HG02623 (cell line): ENCODE results near the gene SIRT2.

Source experiments
- ATAC-seq: cut with Tn5 transposase; IDR thresholded peaks from one replicate; pipeline ENCODE4 v1.9.1; 2021; ENCODE audit warnings: moderate library complexity; ENCODE audit not compliant: unreplicated experiment

SIRT2 gene

GRCh38 chr19:38845374-38846024, 53.9 kb downstream of the SIRT2 start:
- ATAC-seq, result no peak

DNA sequence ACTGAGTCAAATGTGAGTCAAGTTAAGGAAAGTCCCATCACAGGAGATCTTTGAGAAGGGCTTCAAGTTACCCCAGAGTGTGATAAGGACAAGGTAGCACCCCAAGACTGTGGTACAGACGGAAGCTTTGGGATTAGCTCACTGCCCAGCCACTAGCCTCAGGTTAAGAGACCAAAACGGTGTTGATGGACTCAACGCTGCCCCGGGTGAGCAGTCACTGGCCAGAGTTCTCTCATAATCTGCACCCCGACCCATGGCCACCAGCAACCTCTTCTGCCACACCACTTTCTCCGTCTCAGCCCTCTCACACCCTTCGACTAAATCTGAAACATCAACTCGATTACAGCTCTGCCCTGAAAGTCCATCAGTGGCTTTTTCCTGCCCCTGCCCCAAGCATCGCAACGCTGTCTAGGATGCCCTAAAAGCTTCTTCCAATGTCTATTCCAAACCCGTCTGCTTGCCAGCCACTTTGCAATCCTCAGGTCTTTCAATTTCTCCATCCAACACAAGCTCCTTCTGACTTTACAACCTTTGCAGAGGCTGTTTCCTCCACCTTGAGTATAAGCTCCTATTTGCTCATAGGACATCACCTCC, 55.2 kb downstream of the SIRT2 start:
- ATAC-seq, result no peak

DNA sequence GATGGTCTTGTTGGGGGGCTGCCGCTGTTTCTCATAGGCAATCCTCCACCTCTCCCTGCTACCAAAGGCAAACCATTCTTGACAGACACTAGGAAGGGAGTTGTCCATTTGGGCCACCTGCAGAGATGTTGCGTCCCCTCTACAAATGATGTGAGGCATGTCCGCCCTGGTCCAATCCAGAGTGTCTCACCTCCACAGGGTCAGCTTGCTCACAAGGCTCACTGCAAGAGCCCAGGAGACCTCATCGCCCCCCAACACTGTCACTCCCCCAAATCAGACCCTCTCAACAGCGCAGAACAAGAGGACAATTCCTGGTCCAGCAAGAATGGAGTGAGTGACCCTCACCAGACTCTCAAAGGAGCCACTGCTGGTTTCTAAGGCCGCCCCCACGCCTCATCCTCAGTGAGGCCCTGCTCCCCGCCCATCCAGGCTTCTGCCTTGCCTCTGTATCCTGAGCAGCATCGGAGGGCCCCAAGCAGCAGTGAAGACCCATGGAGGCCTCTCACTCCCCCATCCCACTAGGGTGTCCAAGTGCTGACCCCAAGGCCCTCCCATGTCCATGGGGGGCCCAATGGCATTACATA, 56.2 kb downstream of the SIRT2 start:
- no peak for ATAC-seq

- no peak for ATAC-seq
Measured at GRCh38 chr19:38842439-38843174, 56.8 kb downstream of the SIRT2 start.

GRCh38 chr19:38841787-38842438, 57.5 kb downstream of the SIRT2 start:
- no peak for ATAC-seq

- no peak for ATAC-seq
Measured at GRCh38 chr19:38841180-38841766, 58.1 kb downstream of the SIRT2 start.

- ATAC-seq, result no peak
Measured at GRCh38 chr19:38840583-38840968, 58.8 kb downstream of the SIRT2 start.

DNA sequence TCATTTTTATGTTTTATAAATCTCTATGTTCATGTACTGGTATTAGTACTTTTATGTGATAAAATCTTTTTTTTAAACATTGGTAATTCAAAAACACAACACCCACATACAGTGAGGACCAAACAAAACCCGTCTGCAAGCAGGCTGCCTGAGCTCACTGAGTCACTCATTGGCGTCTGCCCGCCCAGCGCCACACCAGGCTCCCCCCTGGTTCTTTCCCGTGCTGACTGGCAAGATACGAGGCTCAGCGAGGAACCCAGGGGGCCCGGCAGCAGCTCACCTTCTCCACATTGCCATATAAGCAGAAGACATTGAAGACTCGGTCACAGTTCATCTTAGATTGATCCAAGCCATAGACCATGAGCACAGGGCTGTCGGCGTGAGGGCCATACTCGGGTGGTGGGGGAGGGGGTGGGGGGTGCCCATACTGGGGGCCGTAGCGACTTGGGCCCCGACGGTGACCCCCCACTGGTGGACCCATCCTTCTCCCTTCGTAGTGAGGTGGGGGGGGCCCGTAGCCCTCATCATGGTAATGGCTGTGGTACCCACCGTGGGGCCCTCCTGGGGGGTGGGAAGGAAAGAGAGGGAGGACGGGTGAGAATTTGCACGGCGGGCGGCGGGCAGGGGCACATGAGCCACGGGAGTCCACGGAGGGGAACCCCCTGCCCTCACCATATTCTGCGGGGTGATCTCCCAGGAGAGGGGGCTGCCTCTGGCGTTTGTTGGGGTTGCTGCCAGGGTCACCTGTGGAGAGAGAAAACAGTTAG, 59.4 kb downstream of the SIRT2 start:
- ATAC-seq, result no peak

DNA sequence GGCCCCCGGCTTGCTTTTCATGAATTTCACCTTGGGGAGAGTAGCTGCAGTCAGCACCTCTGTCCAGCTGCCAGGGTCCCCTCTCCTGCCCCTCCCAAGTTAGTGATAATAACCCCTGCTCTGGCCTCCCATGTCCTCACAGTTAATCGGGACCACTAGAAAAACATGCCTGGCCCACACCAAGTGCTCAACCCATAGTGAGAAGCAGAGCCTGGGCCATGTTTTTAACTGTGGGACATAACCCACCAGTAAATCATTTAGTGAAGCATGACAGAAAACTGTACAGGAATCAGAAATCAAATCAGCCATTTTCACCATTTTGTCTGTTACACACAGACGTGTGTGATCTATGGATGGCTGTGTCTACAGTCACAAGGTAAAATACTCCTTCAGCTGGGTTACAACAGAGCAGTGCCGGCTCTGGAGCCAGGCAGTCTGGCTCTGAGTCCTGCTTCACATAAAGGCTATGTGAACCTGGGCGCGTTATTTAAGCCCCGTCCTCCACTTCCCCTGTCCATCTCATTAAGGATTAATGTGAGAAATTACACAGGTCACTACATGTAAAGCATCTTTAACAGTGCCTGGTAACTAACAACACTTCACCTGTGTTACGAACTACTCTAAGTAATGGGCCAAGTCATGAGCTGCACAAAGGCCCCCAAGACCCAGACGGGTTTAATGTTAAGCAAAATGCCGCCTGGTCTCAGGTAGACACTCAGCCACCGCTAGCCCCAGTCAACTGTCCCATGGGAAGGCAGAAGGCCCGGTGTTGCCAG, 60.2 kb downstream of the SIRT2 start:
- ATAC-seq, result no peak

DNA sequence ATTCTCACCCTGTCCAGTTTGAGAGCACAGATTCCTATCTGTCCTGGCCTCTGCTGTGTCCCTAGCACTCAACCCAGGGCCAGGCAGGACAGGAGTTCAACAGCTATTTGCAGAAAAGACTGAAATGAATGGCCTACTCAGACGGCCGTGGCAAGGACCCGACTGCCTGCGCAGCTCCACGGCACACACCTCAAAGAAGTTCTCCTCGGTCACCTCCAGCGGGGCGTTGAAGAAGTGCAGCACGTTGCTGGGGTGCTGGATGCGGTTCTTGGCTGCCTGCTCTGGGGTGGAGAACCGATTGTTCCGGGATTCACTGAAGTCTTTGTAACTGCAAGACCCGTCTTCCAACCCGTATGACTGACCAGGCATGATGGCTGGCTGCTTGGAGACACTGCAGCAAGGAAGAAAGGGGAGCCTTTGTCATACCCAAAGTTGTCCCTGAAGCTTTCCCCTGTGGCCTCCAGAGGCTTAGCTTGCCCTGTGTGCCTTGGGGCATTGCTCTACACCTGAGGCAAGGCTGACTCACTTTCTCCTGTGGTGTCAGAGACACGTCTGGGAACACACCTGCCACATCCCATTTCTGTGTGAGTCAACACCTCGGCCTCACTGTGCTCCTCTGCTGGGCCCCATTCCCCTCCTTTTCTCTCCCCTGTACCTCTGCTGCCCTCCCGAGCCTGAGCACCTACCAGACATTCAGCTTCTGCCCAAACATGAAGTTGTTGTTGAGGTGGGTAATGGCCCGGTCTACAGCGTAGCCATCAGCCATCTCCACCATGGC, 61.0 kb downstream of the SIRT2 start:
- no peak for ATAC-seq

GRCh38 chr19:38837656-38838121, 61.7 kb downstream of the SIRT2 start:
- no peak for ATAC-seq

DNA sequence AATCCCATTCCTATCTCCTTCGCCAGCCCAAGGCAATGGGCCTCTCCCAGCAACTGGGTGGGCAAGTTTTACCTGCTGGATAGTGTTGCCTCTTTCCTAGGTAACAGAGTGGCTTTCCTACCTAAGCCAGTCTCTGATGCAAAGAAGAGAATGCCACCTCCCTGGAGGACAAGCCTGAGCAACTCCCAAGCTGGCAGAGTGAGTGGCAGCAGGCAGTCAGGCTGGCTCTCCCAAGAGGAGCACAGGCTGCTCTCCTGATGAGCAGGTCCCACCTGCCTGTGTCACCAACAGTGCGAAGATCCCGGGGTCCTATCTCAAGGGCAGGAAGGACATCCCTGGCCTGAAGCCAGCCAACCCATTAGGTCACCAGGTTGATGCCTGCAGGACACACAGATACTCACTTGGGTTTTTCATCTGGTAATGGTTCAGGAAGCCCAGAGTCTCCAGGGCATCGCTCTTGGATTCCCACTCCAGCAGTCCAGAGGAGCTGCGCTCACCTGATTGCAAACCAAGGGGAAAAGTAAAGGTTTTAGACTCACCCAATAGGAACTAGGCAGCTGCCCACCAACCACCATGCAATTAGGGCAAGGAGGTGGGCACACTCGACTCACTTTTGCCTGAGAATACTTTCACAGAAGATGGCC, 62.3 kb downstream of the SIRT2 start:
- ATAC-seq, result no peak

DNA sequence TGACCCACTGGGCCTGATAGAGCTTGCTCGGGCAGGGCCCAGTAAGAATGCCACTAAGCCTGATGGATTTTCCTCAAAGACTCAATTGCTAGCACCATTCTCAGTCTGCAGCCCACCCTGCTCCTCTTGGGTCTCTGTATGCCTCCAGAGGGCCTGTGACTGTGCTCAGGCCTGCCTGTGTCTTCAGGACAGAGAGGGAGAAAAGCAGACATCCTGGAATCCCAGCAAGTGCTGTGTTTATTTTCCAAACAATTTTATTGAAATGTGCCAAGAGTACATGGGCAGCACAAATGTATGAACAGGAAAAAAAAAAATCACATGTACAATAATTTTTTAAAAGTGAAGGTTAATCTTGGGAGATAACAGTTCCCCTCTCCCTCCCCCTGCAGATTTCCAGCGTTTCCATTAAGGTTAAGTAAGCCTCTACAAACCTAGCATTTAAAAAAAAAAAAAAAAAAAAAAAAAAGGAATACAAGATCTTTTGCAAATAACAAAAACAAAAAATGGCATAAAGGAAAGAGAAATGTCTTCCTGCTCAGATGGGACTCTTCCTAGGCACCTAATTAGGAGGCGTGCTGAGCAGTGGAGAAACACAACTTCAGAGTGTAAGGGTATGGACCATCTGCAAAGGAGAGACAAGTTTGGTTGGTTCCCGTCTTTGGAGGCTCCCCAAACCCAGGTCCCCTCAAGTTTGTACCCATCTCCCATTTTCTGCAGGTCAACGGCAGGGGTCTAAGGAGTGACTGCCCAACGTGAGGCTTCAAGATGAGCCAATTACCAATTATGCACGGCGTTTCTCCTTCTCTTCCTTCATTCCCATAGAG, 63.0 kb downstream of the SIRT2 start:
- ATAC-seq, result no peak

DNA sequence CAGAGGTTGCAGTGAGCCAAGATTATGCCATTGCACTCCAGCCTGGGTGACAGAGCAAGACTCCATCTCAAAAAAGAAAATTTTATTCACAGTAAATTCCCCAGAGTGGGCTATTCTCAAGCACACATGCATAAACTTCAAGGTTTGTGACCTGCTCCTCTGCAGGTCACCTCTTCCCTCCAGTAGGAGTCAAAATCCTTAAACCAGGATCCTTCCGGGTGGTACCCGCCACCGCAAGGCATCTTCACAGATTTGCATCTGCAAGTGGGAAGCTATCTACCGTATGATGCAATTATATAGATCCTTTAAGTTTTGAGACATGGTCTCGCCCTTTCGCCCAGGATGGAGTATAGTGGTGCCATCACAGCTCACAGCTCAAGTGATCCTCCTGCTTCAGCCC, 64.8 kb downstream of the SIRT2 start:
- ATAC-seq, result no peak

DNA sequence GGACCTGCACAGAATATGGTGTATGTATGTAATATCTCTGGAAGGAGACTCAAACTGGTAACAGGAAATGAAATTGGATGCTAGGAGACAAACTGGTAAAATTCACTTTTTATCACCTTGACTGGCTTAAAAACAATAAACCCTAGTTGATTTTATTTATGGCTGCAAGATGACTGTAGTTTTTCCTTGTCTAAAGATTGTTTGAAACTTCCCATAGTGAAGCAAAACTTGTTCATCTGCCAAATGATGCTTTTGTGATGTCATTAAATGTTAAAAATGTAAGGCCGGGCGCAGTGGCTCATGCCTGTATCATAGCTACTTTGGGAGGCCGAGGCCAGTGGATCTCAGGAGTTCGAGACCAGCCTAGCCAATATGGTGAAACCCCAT, 65.3 kb downstream of the SIRT2 start:
- no peak for ATAC-seq

GRCh38 chr19:38833092-38833425, 66.4 kb downstream of the SIRT2 start:
- no peak for ATAC-seq

DNA sequence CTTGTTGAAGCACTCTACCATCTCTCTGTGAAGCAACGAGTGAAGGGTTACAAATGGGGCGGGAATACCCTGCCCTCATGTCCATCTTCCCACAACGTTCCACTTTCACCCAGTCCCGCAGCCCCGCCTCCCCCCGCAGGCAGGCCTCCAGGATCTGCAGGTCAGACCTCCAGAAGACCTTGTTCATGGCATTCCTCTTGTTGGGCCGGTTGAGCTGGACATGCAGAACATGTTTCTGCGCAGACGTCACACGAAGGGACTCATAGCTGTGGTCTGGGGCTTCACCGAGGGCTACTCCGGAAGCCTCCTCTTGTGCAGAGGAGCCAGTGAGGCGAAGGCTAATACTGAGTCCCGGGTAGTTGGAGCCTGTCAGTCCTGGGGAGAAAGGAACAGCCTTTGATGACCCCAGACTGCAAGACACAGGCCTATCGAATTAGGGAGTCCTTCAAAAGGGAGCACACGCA, 68.2 kb downstream of the SIRT2 start:
- peak; percentile 31 for ATAC-seq
